Measurements from ENCODE around the gene TSPEAR. TPM values are rescaled to one million over a fixed set of nuclear protein-coding genes. Genes with fewer than 3 reads are reported as not detected.

TSPEAR gene
- total RNA-seq, 2 donors from 2014 or later, result 1.5 to 6.0 TPM

DNA sequence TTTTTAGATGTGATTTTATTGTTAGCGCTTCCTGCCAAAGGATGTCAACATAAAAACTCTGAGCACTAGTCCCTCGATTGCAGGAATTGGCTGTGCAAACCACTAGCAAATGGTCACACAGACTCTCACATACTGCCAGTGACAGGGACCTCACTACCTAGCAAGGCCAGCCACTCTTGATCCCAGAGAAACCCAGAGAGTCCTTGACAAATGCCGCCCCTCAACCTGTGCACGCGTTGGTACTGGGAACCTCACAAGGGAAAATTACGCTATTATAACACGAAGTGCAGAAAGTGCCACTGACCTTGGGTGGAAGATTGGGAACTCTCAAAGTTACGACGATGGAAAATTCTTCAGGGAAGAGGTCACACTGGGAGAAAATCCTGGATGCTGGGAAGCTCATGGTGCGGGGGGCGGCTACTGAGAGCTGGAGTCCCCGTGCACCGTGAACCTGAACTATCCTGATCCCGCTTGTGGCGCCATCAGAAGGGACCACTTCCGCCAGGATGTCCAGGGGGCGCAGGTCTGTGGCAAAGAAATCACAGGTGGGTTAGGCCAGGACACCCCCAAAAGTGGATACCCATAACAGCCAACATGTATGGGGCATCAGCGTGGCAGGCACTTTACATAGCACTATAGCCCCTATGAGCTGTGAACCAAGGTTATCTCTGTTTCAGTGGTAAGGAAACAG is 143.7 kb downstream of the TSPEAR start:
- Histone ChIP-seq H3K27ac (ENCODE audit: low read depth, low read length) (no peak overlapping the region), H3K4me3 (ENCODE audit: low read length) (no peak overlapping the region), H3K9ac (ENCODE audit: extremely low read depth, low read length, poor library complexity, severe bottlenecking) (no peak overlapping the region), H3K27me3 (ENCODE audit: control insufficient read depth, insufficient read depth, low read length, poor library complexity, severe bottlenecking) (no peaks in the 10 kb centered on the region), H3K9me3 (ENCODE audit: control insufficient read depth, low read length) (peaks cover 14% of the 10 kb centered on the region), H3K36me3 (ENCODE audit: control insufficient read depth, insufficient read depth, low read length) (no peaks in the 10 kb centered on the region), H3K4me1 (ENCODE audit: control insufficient read depth, insufficient read depth, low read length) (no peaks in the 10 kb centered on the region)
- TF ChIP-seq, protein P1, sequence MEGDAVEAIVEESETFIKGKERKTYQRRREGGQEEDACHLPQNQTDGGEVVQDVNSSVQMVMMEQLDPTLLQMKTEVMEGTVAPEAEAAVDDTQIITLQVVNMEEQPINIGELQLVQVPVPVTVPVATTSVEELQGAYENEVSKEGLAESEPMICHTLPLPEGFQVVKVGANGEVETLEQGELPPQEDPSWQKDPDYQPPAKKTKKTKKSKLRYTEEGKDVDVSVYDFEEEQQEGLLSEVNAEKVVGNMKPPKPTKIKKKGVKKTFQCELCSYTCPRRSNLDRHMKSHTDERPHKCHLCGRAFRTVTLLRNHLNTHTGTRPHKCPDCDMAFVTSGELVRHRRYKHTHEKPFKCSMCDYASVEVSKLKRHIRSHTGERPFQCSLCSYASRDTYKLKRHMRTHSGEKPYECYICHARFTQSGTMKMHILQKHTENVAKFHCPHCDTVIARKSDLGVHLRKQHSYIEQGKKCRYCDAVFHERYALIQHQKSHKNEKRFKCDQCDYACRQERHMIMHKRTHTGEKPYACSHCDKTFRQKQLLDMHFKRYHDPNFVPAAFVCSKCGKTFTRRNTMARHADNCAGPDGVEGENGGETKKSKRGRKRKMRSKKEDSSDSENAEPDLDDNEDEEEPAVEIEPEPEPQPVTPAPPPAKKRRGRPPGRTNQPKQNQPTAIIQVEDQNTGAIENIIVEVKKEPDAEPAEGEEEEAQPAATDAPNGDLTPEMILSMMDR (conservative IDR thresholded peaks at IDR 0.05), result no peak
- Mint-ChIP-seq H3K27ac (no peak overlapping the region), H3K36me3 (ENCODE audit: low read depth) (no peaks in the 10 kb centered on the region), H3K27me3 (ENCODE audit: insufficient read depth) (no peaks in the 10 kb centered on the region), H3K4me3 (no peak overlapping the region), H3K4me1 (no peaks in the 10 kb centered on the region), H3K9me3 (peaks cover 22% of the 10 kb centered on the region)
- whole genome bisulfite sequencing, 2 experiments (ENCODE audit: insufficient coverage in 1 of 2, insufficient read length in 1 of 2), result 95 to 96% methylated on average over 12 to 18 of the region's 18 CpGs
- DNase-seq, result no peak

GRCh38 chr21:44566403-44566802 is 145.0 kb downstream of the TSPEAR start:
- WGBS, 2 experiments (ENCODE audit: insufficient coverage in 1 of 2, insufficient read length in 1 of 2), result 100% methylated on average over 1 of the region's 1 CpG; no CpG with 5 or more reads in 1 of the 2 experiments
- Mint-ChIP-seq H3K4me1 (no peaks in the 10 kb centered on the region), H3K36me3 (ENCODE audit: low read depth) (no peaks in the 10 kb centered on the region), H3K27me3 (ENCODE audit: insufficient read depth) (no peaks in the 10 kb centered on the region), H3K4me3 (no peak overlapping the region), H3K27ac (no peak overlapping the region), H3K9me3 (peaks cover 12% of the 10 kb centered on the region)
- Histone ChIP-seq H3K27ac (ENCODE audit: low read depth, low read length) (no peak overlapping the region), H3K27me3 (ENCODE audit: control insufficient read depth, insufficient read depth, low read length, poor library complexity, severe bottlenecking) (no peaks in the 10 kb centered on the region), H3K4me1 (ENCODE audit: control insufficient read depth, insufficient read depth, low read length) (no peaks in the 10 kb centered on the region), H3K9me3 (ENCODE audit: control insufficient read depth, low read length) (peaks cover 11% of the 10 kb centered on the region), H3K9ac (ENCODE audit: extremely low read depth, low read length, poor library complexity, severe bottlenecking) (no peak overlapping the region), H3K4me3 (ENCODE audit: low read length) (no peak overlapping the region), H3K36me3 (ENCODE audit: control insufficient read depth, insufficient read depth, low read length) (no peaks in the 10 kb centered on the region)
- TF ChIP-seq, protein P1 (conservative IDR thresholded peaks at IDR 0.05), result no peak
- no peak for DNase-seq

DNA sequence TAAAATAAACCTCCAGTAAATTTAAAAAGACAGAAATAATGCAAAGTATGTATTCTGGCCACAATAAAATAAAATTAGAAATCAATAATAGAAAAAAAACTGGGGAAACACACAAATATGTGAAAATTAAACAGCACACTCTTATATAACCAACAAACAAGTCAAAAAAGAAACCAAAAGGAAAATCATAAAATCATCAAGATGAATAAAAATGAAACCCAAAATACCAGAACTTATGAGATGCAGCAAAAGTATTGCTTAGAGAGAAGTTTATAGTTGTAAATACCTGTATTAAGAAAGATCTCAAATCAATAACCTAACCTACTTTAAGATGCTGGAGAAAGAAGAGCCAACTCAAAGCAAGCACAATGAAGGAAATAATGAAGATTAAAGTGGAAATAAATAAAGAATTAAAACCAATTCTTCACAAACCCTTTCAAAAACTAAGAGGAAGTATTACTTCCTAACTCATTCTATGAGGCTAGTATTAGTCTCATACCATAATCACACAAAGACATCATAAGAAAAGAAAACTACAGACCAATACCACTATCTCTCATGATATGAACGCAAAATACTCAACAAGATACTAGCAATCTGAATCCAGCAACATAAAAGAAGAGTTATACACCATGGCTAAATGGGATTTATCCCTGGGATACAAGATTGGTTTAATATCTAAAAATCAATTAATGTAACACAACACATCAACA is 146.3 kb downstream of the TSPEAR start:
- Mint-ChIP-seq H3K36me3 (ENCODE audit: low read depth) (no peaks in the 10 kb centered on the region), H3K27ac (no peak overlapping the region), H3K27me3 (ENCODE audit: insufficient read depth) (no peaks in the 10 kb centered on the region), H3K4me1 (no peaks in the 10 kb centered on the region), H3K4me3 (no peak overlapping the region), H3K9me3 (no peaks in the 10 kb centered on the region)
- Histone ChIP-seq H3K27me3 (ENCODE audit: control insufficient read depth, insufficient read depth, low read length, poor library complexity, severe bottlenecking) (no peaks in the 10 kb centered on the region), H3K4me1 (ENCODE audit: control insufficient read depth, insufficient read depth, low read length) (no peaks in the 10 kb centered on the region), H3K36me3 (ENCODE audit: control insufficient read depth, insufficient read depth, low read length) (no peaks in the 10 kb centered on the region), H3K27ac (ENCODE audit: low read depth, low read length) (no peak overlapping the region), H3K4me3 (ENCODE audit: low read length) (no peak overlapping the region), H3K9me3 (ENCODE audit: control insufficient read depth, low read length) (no peaks in the 10 kb centered on the region), H3K9ac (ENCODE audit: extremely low read depth, low read length, poor library complexity, severe bottlenecking) (no peak overlapping the region)
- no peak for DNase-seq
- WGBS, 2 experiments (ENCODE audit: insufficient coverage in 1 of 2, insufficient read length in 1 of 2), result 0% methylated on average over 1 of the region's 1 CpG; no CpG with 5 or more reads in 1 of the 2 experiments
- TF ChIP-seq, protein P1 (conservative IDR thresholded peaks at IDR 0.05), result no peak

Measured in endodermal cell (in vitro differentiated cells).